Measurements from ENCODE around the gene LOXL1. TPM values are rescaled to one million over a fixed set of nuclear protein-coding genes. Genes with fewer than 3 reads are reported as not detected.

Gene LOXL1
- total RNA-seq, 1 donor from 2014 or later: 163 TPM

DNA sequence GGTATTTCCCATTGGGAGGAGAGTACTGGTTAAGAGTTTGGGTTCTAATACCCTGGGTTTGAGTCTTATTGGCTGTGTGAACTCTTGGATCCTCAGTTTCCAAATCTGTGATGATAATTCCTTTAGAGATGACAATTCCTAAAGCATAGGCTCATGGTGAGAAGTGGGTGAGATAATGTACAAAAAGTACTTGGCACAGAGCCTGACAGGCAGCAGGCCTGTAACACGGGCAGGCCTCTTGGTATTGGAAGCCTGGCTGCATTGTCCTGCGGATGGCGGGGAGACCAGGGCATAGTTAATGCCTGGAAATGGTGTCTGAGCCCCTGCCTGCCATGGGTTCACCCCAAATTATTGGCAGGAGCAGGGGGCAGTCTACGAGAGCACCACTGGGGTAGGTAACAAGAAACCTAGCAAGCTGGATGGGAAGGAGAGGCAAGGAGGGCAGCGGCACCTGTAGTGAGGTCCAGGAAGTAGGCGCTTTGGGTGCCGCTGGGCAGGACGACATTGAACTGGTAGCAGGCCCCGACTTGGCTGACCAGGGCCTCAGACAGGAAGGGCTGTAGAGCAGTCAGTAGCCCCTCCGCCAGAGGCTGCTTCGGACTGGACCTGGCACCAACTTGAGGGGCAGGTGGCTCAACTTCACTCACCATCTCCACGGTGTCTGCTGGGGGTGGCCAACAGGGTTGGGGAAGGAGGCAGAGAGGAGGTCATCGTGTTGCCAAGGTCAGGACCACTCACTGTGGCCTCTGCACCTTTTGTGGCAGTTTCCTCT lies 58.1 kb downstream of the LOXL1 start:
- TF ChIP-seq, protein P1, sequence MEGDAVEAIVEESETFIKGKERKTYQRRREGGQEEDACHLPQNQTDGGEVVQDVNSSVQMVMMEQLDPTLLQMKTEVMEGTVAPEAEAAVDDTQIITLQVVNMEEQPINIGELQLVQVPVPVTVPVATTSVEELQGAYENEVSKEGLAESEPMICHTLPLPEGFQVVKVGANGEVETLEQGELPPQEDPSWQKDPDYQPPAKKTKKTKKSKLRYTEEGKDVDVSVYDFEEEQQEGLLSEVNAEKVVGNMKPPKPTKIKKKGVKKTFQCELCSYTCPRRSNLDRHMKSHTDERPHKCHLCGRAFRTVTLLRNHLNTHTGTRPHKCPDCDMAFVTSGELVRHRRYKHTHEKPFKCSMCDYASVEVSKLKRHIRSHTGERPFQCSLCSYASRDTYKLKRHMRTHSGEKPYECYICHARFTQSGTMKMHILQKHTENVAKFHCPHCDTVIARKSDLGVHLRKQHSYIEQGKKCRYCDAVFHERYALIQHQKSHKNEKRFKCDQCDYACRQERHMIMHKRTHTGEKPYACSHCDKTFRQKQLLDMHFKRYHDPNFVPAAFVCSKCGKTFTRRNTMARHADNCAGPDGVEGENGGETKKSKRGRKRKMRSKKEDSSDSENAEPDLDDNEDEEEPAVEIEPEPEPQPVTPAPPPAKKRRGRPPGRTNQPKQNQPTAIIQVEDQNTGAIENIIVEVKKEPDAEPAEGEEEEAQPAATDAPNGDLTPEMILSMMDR (IDR thresholded peaks at IDR 0.05; ENCODE audit: partially characterized antibody, unreplicated experiment): no peak
- H3K4me3 Mint-ChIP-seq (ENCODE audit: unreplicated experiment): no peak overlapping the region
- H3K27ac Mint-ChIP-seq (ENCODE audit: unreplicated experiment): no peak overlapping the region
- H3K36me3 Mint-ChIP-seq (ENCODE audit: unreplicated experiment): peaks cover 5% of the 10 kb centered on the region
- no peaks in the 10 kb centered on the region for H3K4me1 Mint-ChIP-seq (ENCODE audit: low read depth, unreplicated experiment)
- no peaks in the 10 kb centered on the region for H3K9me3 Mint-ChIP-seq (ENCODE audit: unreplicated experiment)
- H3K27me3 Mint-ChIP-seq (ENCODE audit: unreplicated experiment): peaks cover 2% of the 10 kb centered on the region
- DNase-seq: no peak

DNA sequence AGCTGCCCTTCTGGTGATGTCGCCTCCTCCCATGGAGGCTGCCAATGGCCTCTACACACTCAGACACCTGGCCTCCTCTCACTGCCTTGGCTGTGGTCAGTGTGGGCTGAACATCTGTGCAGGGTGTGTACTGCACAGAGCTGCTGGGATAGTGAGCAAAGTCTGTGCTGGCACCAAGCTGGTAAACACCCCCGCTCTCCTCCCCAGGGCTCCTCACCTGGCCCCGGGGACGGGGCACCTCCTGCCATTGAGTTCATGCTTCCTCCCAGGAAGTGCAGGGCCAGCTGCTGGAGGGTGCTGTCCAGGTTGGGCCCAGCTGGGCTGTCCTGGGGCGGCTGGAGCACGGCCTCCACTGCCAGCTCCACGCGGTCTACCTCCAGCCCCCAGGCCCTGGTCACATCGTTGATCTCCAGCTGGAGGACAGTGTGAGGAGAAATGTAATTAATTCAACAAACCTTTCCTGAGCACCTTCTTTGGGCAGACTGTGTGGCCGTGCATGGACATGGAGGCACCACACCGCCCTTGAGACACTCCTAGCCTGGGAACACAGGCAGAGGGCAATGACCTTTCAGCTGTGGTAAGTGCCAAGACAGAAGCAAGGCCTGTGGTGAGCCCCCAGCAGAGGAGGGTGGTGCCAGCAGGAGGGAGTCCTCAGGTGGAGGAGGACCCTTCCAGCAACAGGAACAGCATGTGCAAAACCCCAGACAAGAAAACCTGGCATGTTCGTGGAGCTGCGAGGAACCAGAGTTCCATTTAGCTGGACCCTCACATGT lies 59.0 kb downstream of the LOXL1 start:
- no peak for DNase-seq
- Mint-ChIP-seq H3K36me3 (ENCODE audit: unreplicated experiment) (peaks cover 5% of the 10 kb centered on the region), H3K27ac (ENCODE audit: unreplicated experiment) (no peak overlapping the region), H3K4me3 (ENCODE audit: unreplicated experiment) (no peak overlapping the region), H3K9me3 (ENCODE audit: unreplicated experiment) (no peaks in the 10 kb centered on the region), H3K4me1 (ENCODE audit: low read depth, unreplicated experiment) (no peaks in the 10 kb centered on the region), H3K27me3 (ENCODE audit: unreplicated experiment) (peaks cover 2% of the 10 kb centered on the region)
- TF ChIP-seq, protein P1 (IDR thresholded peaks at IDR 0.05; ENCODE audit: partially characterized antibody, unreplicated experiment): no peak

DNA sequence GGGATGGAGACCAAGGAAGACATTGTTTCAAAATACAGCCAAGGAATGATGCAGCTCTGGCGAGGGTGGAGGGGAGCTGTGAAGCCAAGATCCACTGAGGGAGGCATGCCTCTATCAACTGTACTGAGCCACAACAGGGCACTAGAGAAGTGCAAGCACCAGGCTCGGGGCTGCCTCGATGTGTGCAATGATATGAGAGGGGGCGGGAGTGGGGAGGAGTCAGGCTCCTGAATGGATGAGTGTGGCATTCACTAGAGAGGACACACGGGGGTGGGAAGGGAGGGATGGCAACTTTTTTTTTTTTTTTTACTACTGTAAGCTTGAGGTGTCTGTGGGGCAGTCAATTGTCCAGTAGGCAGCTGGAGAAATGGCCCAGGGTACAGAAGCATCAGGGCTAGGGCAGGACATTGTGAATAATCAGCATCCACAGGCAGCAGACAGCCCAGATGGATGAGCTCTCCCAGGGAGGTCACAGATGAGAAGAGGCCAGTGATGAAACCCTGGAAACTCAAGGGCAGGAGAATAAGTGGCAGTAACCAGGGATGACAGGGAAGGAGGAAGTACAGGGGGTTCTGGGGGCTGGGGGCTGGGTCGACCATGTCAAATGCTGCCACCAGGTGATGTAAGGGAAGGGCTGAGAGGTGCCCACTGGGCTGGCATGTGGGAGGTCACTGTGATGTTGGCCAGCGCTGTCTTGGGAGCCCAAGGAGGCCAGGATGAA lies 60.0 kb downstream of the LOXL1 start:
- Mint-ChIP-seq H3K27me3 (ENCODE audit: unreplicated experiment) (peaks cover 5% of the 10 kb centered on the region), H3K4me3 (ENCODE audit: unreplicated experiment) (no peak overlapping the region), H3K27ac (ENCODE audit: unreplicated experiment) (no peak overlapping the region), H3K9me3 (ENCODE audit: unreplicated experiment) (no peaks in the 10 kb centered on the region), H3K36me3 (ENCODE audit: unreplicated experiment) (peaks cover 5% of the 10 kb centered on the region), H3K4me1 (ENCODE audit: low read depth, unreplicated experiment) (no peaks in the 10 kb centered on the region)
- TF ChIP-seq, protein P1 (IDR thresholded peaks at IDR 0.05; ENCODE audit: partially characterized antibody, unreplicated experiment): no peak
- DNase-seq: no peak

DNA sequence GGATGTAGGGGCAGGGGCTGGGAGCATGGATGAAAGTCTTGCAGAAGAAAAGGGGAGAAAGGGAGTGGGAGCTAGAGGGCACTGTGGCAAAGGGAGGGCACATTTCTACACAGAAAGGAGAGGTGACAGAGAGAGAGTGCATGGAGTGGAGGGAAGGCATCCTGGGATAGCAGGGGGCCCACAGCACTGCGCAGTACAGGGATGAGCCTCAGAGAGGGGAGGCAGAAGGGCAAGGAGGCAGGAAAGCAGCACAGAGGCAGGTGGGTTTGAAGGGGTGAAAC lies 60.5 kb downstream of the LOXL1 start:
- H3K36me3 Mint-ChIP-seq (ENCODE audit: unreplicated experiment): peaks cover 5% of the 10 kb centered on the region
- H3K4me1 Mint-ChIP-seq (ENCODE audit: low read depth, unreplicated experiment): no peaks in the 10 kb centered on the region
- no peak for DNase-seq
- peaks cover 5% of the 10 kb centered on the region for H3K27me3 Mint-ChIP-seq (ENCODE audit: unreplicated experiment)
- TF ChIP-seq, protein P1 (IDR thresholded peaks at IDR 0.05; ENCODE audit: partially characterized antibody, unreplicated experiment): no peak
- no peak overlapping the region for H3K4me3 Mint-ChIP-seq (ENCODE audit: unreplicated experiment)
- no peaks in the 10 kb centered on the region for H3K9me3 Mint-ChIP-seq (ENCODE audit: unreplicated experiment)
- no peak overlapping the region for H3K27ac Mint-ChIP-seq (ENCODE audit: unreplicated experiment)
